Heart left ventricle (tissue), 16 donors: ENCODE measurements around the gene CD8B. TPM values are rescaled to one million over a fixed set of nuclear protein-coding genes. Genes with fewer than 3 reads are reported as not detected.

ENCODE experiments used
- ATAC-seq, 4 donors: fragments of 200-7000 bp; cut with Tn5 transposase; one replicate each; pipeline ENCODE4 v1.9.1; 2020 to 2022; ENCODE audit warnings: moderate library complexity in 4 of 4, mild to moderate bottlenecking in 3 of 4, moderate number of reproducible peaks in 1 of 4
- DNase-seq, 5 donors: peaks; one replicate each; pipeline ENCODE4 v3.0.0-alpha.2; 2020
- H3K27ac ChIP-seq, 12 donors: fragments of 200-600 bp; sonication (generic) in 4 of 12; one replicate each; pipeline versions ENCODE4 v1.5.0 to v1.8.0; 2016 to 2022; ENCODE audit warnings: mild to moderate bottlenecking in 2 of 12
- H3K27me3 ChIP-seq, 9 donors: fragments of 200-600 bp; sonication (generic) in 2 of 9; one replicate each; pipeline versions ENCODE4 v1.5.1 to v1.8.0; 2016 to 2022; ENCODE audit warnings: mild to moderate bottlenecking in 3 of 9
- H3K36me3 ChIP-seq, 9 donors: fragments of 200-600 bp; sonication (generic) in 2 of 9; one replicate each; pipeline versions ENCODE4 v1.5.0 to v1.8.0; 2018 to 2022; ENCODE audit warnings: mild to moderate bottlenecking in 2 of 9
- H3K4me1 ChIP-seq, 12 donors: fragments of 200-600 bp; sonication (generic) in 4 of 12; one replicate each; pipeline versions ENCODE4 v1.5.0 to v1.8.0; 2016 to 2022; ENCODE audit warnings: mild to moderate bottlenecking in 3 of 12
- H3K4me3 ChIP-seq, 12 donors: fragments of 200-600 bp; sonication (generic) in 4 of 12; one replicate each; pipeline versions ENCODE4 v1.5.0 to v1.8.0; 2017 to 2022; ENCODE audit warnings: mild to moderate bottlenecking in 9 of 12, moderate library complexity in 4 of 12
- H3K9me3 ChIP-seq, 12 donors: fragments of 200-600 bp; sonication (generic) in 4 of 12; one replicate each; pipeline versions ENCODE4 v1.5.0 to v1.8.0; 2016 to 2022; ENCODE audit warnings: mild to moderate bottlenecking in 1 of 12
- POLR2A ChIP-seq, 2 donors: fragments of 450-650 bp; IDR thresholded peaks; one replicate each; pipeline ENCODE4 v1.6.1; 2017; ENCODE audit warnings: antibody characterized with exemption in 2 of 2, mild to moderate bottlenecking in 2 of 2, moderate library complexity in 2 of 2
- WGBS, 4 donors: extraction: QIAGEN DNeasy Blood & Tissue Kit in 2 of 4; methylation state at CpG; one replicate each; pipeline versions ENCODE4 v1.1.5 to v1.1.7; 2013 to 2018; 5-methylcytosine and 5-hydroxymethylcytosine counted together
- intact Hi-C, 10 donors: fragments of 100-400 bp; cut with DNase I; formaldehyde crosslinking; loops; one replicate each; pipeline versions ENCODE4 v1.11.1 to v1.14.2; 2022
- polyA plus RNA-seq, 2 donors: library from polyadenylated mRNA; stranded (reverse); fragments of 200-250 nt; gene quantifications; one replicate each; pipeline ENCODE4 v1.2.3, GENCODE V29; 2013
- total RNA-seq, 9 donors: library from RNA; depleted of rRNA in 2 of 9; stranded (reverse); fragments of >200 nt in 2 of 9; fragmentation: NEBNext Ultra II Directional in 3 of 9; extraction: Animal tissue kit (Norgen Biotek cat#: 25700) in 3 of 9; gene quantifications; one replicate each; pipeline versions ENCODE4 v1.1.0 to v1.2.4, GENCODE V29; 2016 to 2023
- TF ChIP-seq, protein P1 (sequence below), 12 donors: fragments of 200-600 bp; sonication (generic) in 4 of 12; IDR thresholded peaks; one replicate each; pipeline versions ENCODE4 v1.5.0 to v1.8.0; 2018 to 2022; ENCODE audit warnings: antibody characterized with exemption in 12 of 12, mild to moderate bottlenecking in 5 of 12
- donor health status: ischemic (EF 13 %, LVEDD 7.1; RV severe dilation, severe dysfunction).
- donor health status: healthy with polysubstance abuse.
- donor health status: DM: no; HTN: yes; CAD: no.
- donor health status: DM: no; HTN: no; CAD: no.
- donor health status: ischemic (EF 25% LVEDD 6.9; RV normal size, moderate dysfunction).
- donor health status: ischemic (EF 25% LVEDD 5.7; RV mildly dilated, moderate dysfunction).
- donor health status: healthy.
- donor health status: DM: yes; HTN: yes; CAD: no.
- donor health status: ischemic (EF 35%, LVEDD 5.7; RV mildly dilated, moderate dysfunction).
- donor health status: nonischemic (EF 11% LVEDD 7.7; RV severe dilation, severe dysfunction).
- donor health status: DM: yes; HTN: yes; CAD: no.
- donor health status: PGD.
- donor health status: ischemic (EF 29% LVEDD 5.4; RV normal size, mild dysfunction).
- donor health status: nonischemic (EF 23%, LVEDD 6.1; RV moderate dilation, normal function).

CD8B gene
- total and polyA plus RNA-seq, 11 donors = 0.21 to 4.0 (median 1.0) TPM; not detected in 7

DNA sequence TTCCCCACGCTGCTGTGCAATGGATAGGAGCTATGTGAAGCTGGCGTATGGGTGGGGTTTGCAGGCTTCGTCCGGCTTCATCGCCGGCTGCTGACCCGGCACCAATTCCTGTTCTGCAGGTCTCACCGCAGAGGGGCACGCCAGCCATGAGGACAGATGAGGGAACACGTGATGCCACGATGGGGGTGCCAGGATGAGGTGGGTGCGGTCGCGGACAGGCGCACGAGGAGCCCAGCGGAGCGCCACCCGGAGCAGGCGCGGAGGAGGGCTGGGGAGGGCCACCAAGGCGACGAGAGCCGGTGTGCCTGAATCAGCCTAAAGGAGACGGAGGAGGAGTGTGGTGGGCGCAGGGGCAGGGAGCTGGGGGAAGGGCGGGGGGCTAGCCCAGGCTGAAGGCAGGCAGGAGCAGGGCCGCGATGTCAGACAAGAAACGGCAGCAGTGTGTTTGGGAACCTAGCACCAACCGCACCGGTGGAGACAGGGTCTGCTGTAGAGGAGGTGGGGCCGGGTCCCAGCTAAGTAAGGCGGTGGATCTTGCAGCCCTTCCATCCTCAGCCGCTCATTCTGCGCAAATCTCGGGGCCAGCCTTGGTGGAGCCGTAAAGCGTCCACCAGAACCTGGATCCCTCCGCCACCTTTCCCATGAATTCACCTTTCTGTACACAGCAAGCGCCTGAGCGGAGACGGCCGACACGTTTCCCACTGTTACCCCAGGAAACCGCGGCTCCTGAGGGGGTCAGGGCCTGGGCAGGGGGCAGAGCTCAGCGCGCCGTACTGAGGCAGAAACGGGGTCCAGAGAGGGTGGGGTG is 54.0 kb downstream of the CD8B start:
- H3K4me3 ChIP-seq = peak overlapping the region; percentile 10 to 59 (median 48)
- no peaks in the 10 kb centered on the region for H3K9me3 ChIP-seq
- intact Hi-C loops = no loop called here
- H3K4me1 ChIP-seq = peaks cover 0 to 26% (median 19%) of the 10 kb centered on the region in 12 donors
- TF ChIP-seq, protein P1, sequence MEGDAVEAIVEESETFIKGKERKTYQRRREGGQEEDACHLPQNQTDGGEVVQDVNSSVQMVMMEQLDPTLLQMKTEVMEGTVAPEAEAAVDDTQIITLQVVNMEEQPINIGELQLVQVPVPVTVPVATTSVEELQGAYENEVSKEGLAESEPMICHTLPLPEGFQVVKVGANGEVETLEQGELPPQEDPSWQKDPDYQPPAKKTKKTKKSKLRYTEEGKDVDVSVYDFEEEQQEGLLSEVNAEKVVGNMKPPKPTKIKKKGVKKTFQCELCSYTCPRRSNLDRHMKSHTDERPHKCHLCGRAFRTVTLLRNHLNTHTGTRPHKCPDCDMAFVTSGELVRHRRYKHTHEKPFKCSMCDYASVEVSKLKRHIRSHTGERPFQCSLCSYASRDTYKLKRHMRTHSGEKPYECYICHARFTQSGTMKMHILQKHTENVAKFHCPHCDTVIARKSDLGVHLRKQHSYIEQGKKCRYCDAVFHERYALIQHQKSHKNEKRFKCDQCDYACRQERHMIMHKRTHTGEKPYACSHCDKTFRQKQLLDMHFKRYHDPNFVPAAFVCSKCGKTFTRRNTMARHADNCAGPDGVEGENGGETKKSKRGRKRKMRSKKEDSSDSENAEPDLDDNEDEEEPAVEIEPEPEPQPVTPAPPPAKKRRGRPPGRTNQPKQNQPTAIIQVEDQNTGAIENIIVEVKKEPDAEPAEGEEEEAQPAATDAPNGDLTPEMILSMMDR (IDR thresholded peaks at IDR 0.05) = no peak
- no peak for TF ChIP-seq POLR2A (IDR thresholded peaks at IDR 0.05)
- ATAC-seq (peak; percentile 69 to 77 (median 72)), DNase-seq (peak in 2 of 5 donors; percentile 40 to 60)
- WGBS, 4 donors = 0 to 2% (median 1%) methylated on average over 43 to 51 of the region's 51 CpGs
- peaks cover 0 to 50% (median 29%) of the 10 kb centered on the region in 9 donors for H3K27me3 ChIP-seq
- H3K27ac ChIP-seq = peak overlapping the region in 2 of 12 donors; percentile 33 to 42
- no peaks in the 10 kb centered on the region for H3K36me3 ChIP-seq

DNA sequence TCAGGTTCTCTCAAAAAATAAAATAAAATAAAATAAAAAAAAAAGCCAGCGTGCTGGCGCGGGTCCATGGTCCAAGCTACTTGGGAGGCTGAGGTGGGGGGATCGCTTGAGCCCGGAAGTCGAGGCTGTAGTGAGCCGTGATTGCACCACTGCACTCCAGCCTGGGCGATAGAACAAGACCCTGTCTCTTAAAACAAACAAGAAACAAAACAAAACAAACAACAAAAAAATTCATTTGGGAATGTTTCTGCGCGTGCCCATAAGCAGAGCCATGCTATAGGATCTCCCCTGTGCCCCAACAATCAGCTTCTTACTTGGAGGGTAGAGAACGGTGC is 54.6 kb downstream of the CD8B start:
- DNase-seq (no peak), ATAC-seq (no peak)
- TF ChIP-seq, protein P1 (IDR thresholded peaks at IDR 0.05) = no peak
- no peak for TF ChIP-seq POLR2A (IDR thresholded peaks at IDR 0.05)
- intact Hi-C loops = no loop called here
- Histone ChIP-seq H3K9me3 (no peaks in the 10 kb centered on the region), H3K27me3 (peaks cover 0 to 47% (median 29%) of the 10 kb centered on the region in 9 donors), H3K27ac (peak overlapping the region in 1 of 12 donors; percentile 18), H3K4me1 (peaks cover 0 to 26% (median 19%) of the 10 kb centered on the region in 12 donors), H3K36me3 (no peaks in the 10 kb centered on the region), H3K4me3 (peak overlapping the region in 11 of 12 donors; percentile 24 to 59 (median 50))
- WGBS, 4 donors = 39 to 54% (median 43%) methylated on average over 11 of the region's 11 CpGs

DNA sequence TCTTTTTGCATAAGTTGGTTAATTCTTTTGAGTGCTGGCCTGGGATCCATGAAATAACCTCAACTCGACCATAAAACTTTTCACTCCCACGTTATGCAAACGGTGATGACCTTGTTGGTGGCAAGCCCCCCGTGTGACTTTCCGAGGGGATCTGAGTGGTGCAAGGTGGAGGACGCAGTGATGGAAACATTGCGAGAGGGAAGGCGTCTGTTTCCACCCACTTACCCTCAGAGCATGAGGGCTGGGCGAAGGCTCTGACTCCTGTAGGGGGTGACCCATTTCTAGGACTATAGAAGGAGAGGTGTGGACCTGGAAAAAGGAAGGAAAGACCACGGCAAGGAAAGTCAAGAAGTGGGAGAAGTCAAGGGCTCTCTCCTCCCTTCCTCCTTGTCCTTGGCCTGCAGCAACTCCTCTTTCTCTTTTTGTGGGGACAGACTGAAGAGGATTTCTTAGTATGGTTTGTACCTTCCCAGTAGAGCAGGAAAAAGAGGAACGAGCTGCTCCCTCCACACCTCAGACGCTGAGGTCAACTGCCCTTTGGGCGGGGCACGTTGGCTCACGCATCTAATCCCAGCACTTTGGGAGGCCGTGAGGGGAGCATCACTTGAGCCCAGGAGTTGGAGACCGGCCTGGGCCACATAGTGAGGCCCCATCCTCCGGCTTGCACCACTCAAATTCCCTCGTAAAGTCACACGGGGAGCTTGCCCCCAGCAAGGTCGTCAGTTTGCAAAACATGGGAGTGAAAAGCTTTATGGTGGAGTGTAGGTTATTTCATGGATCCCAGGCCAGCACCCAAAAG is 55.4 kb downstream of the CD8B start:
- DNase-seq (no peak), ATAC-seq (no peak)
- H3K36me3 ChIP-seq = no peaks in the 10 kb centered on the region
- no peaks in the 10 kb centered on the region for H3K9me3 ChIP-seq
- peaks cover 0 to 43% (median 25%) of the 10 kb centered on the region in 9 donors for H3K27me3 ChIP-seq
- H3K4me3 ChIP-seq = peak overlapping the region in 1 of 12 donors; percentile 2
- peak overlapping the region in 1 of 12 donors; percentile 18 for H3K27ac ChIP-seq
- 83 to 87% (median 84%) methylated on average over 21 of the region's 21 CpGs for WGBS, 4 donors
- TF ChIP-seq POLR2A (IDR thresholded peaks at IDR 0.05) = no peak
- TF ChIP-seq, protein P1 (IDR thresholded peaks at IDR 0.05) = no peak
- H3K4me1 ChIP-seq = peaks cover 0 to 26% (median 19%) of the 10 kb centered on the region in 12 donors
- intact Hi-C loops = no loop called here
